NCI-H2171 (cell line): ENCODE data around the gene PIK3R1.

ENCODE experiments used
- DNase-seq: peaks from one replicate; lab custom pipeline; 2025; lab: John Stamatoyannopoulos, UW

Gene PIK3R1

GRCh38 chr5:68271124-68271523, 55.6 kb downstream of the PIK3R1 start:
- DNase-seq: no peak

GRCh38 chr5:68272289-68272688, 56.7 kb downstream of the PIK3R1 start:
- no peak for DNase-seq

GRCh38 chr5:68273717-68274409, 58.3 kb downstream of the PIK3R1 start:
- no peak for DNase-seq

- DNase-seq: no peak
Measured at GRCh38 chr5:68274847-68275651, 59.5 kb downstream of the PIK3R1 start.

- no peak for DNase-seq
Measured at GRCh38 chr5:68276740-68277139, 61.2 kb downstream of the PIK3R1 start.

GRCh38 chr5:68277431-68277830, 61.9 kb downstream of the PIK3R1 start:
- no peak for DNase-seq

- no peak for DNase-seq
Measured at GRCh38 chr5:68279984-68280383, 64.4 kb downstream of the PIK3R1 start.

GRCh38 chr5:68282001-68282400, 66.4 kb downstream of the PIK3R1 start:
- DNase-seq: no peak

GRCh38 chr5:68283766-68284165, 68.2 kb downstream of the PIK3R1 start:
- DNase-seq: no peak

- no peak for DNase-seq
Measured at GRCh38 chr5:68285075-68285840, 69.7 kb downstream of the PIK3R1 start.

GRCh38 chr5:68285851-68286611, 70.5 kb downstream of the PIK3R1 start:
- no peak for DNase-seq

- DNase-seq: no peak
Measured at GRCh38 chr5:68286612-68286912, 71.0 kb downstream of the PIK3R1 start.

- DNase-seq: no peak
Measured at GRCh38 chr5:68287631-68287975, 72.0 kb downstream of the PIK3R1 start.

GRCh38 chr5:68287976-68288706, 72.6 kb downstream of the PIK3R1 start:
- DNase-seq: no peak

- no peak for DNase-seq
Measured at GRCh38 chr5:68288707-68289134, 73.2 kb downstream of the PIK3R1 start.

GRCh38 chr5:68289498-68289897, 73.9 kb downstream of the PIK3R1 start:
- DNase-seq: no peak

GRCh38 chr5:68290260-68290674, 74.7 kb downstream of the PIK3R1 start:
- no peak for DNase-seq

- DNase-seq: no peak
Measured at GRCh38 chr5:68290847-68291246, 75.3 kb downstream of the PIK3R1 start.

GRCh38 chr5:68292316-68292715, 76.8 kb downstream of the PIK3R1 start:
- DNase-seq: no peak

GRCh38 chr5:68295772-68296171, 80.2 kb downstream of the PIK3R1 start:
- DNase-seq: no peak

GRCh38 chr5:68296895-68297294, 81.3 kb downstream of the PIK3R1 start:
- no peak for DNase-seq

- DNase-seq: no peak
Measured at GRCh38 chr5:68297656-68298055, 82.1 kb downstream of the PIK3R1 start.
